K562 (cell line): ENCODE data around the gene FOXM1. TPM values are rescaled to one million over a fixed set of nuclear protein-coding genes. Genes with fewer than 3 reads are reported as not detected.

ENCODE experiments used
- ATAC-seq: fragments of 200-7000 bp; cut with Tn5 transposase; 3 replicates; pipeline ENCODE4 v1.9.1; 2020; ENCODE audit warnings: moderate library complexity
- BruUV-seq: library from RNA; stranded (reverse); fragments of 400-500 nt; replicated peaks from 2 replicates; lab custom pipeline; 2021; lab: Mats Ljungman, UMichigan
- CTCF ChIA-PET: fragments of 300-600 bp; formaldehyde crosslinking; extraction: SDS; loops from one replicate; lab custom pipeline; 2021; ENCODE audit warnings: low intra/inter-chr PET ratio; lab: Yijun Ruan, JAX
- POLR2A ChIA-PET: fragments of 300-600, 350-650 bp; sonication (Branson Sonifier 250); formaldehyde crosslinking; extraction: SDS; loops from one replicate; lab custom pipeline; 2021; ENCODE audit warnings: antibody characterized with exemption, inconsistent platforms; lab: Yijun Ruan, JAX
- DNase-seq, 4 experiments: peaks; one replicate each; pipeline versions ENCODE4 v3.0.0 to v3.0.0-alpha.2; 2011 to 2018; ENCODE audit warnings: low spot score in 3 of 4, mixed read lengths in 3 of 4; ENCODE audit errors: extremely low read depth in 1 of 4
- FAIRE-seq: peaks from 2 replicates; lab custom pipeline; 2011; peaks lifted over from hg19 to GRCh38; lab: Jason Lieb, UNC
- H2AFZ ChIP-seq: 2 replicates; pipeline ENCODE4 v1.6.0; 2011; ENCODE audit warnings: low read depth, low read length, control low read depth, inconsistent platforms
- H3K27ac ChIP-seq: fragments of 200-600 bp; 3 replicates; pipeline ENCODE4 v1.8.0; 2011; ENCODE audit warnings: low read depth, mild to moderate bottlenecking, control low read depth, inconsistent platforms, low read length, moderate library complexity, mixed read lengths; ENCODE audit errors: extremely low read depth
- H3K27me3 ChIP-seq, 2 experiments: fragments of 300-600 bp in 1 of 2; 2 replicates in 1 of 2; 3 replicates in 1 of 2; pipeline versions ENCODE4 v1.6.0 to v1.8.0; 2011; ENCODE audit warnings: inconsistent platforms in 2 of 2, low read length in 2 of 2, mild to moderate bottlenecking in 1 of 2, mixed read lengths in 1 of 2, moderate library complexity in 1 of 2; ENCODE audit not compliant: control insufficient read depth in 2 of 2, insufficient read depth in 2 of 2
- H3K36me3 ChIP-seq: fragments of 300-600 bp; 3 replicates; pipeline ENCODE4 v1.8.0; 2011; ENCODE audit warnings: mild to moderate bottlenecking, low read length, inconsistent platforms; ENCODE audit not compliant: control insufficient read depth, insufficient read depth
- H3K4me1 ChIP-seq, 2 experiments: fragments of 200-600 bp in 1 of 2; replicated peaks in 1 of 2; 2 replicates in 1 of 2; 3 replicates in 1 of 2; pipeline versions ENCODE4 v1.5.1 to v1.8.0; 2011; ENCODE audit warnings: inconsistent platforms in 2 of 2, low read length in 2 of 2, mild to moderate bottlenecking in 1 of 2, mixed read lengths in 1 of 2, moderate library complexity in 1 of 2; ENCODE audit not compliant: control insufficient read depth in 2 of 2, insufficient read depth in 2 of 2
- H3K4me2 ChIP-seq: 2 replicates; pipeline ENCODE4 v1.6.1; 2011; ENCODE audit warnings: low read length, control low read depth, inconsistent platforms, mixed read lengths; ENCODE audit not compliant: insufficient read depth
- H3K4me3 ChIP-seq: fragments of 200-600 bp; sonication (generic), shearing (Covaris generic); 2 replicates; pipeline ENCODE4 v1.5.1; 2016; ENCODE audit warnings: control low read depth, inconsistent platforms
- H3K79me2 ChIP-seq: fragments of 200-600 bp; 3 replicates; pipeline ENCODE4 v1.8.0; 2011; ENCODE audit warnings: low read length, inconsistent platforms; ENCODE audit not compliant: control insufficient read depth, insufficient read depth
- H3K9ac ChIP-seq, 2 experiments: 2 replicates each; pipeline versions ENCODE4 v1.6.0 to v1.6.1; 2011; ENCODE audit warnings: low read depth in 2 of 2, low read length in 2 of 2, control low read depth in 1 of 2, inconsistent platforms in 1 of 2, mild to moderate bottlenecking in 1 of 2, mixed read lengths in 1 of 2; ENCODE audit not compliant: insufficient read depth in 1 of 2
- H3K9me1 ChIP-seq: one replicate; pipeline ENCODE4 v1.6.0; 2011; ENCODE audit warnings: inconsistent platforms, mild to moderate bottlenecking, low read length, moderate library complexity; ENCODE audit not compliant: control insufficient read depth, insufficient read depth
- H3K9me3 ChIP-seq: replicated peaks from 2 replicates; pipeline ENCODE4 v1.5.1; 2011; ENCODE audit warnings: low read depth, low read length, inconsistent platforms; ENCODE audit not compliant: control insufficient read depth, insufficient read depth
- H4K20me1 ChIP-seq: replicated peaks from 2 replicates; pipeline ENCODE4 v1.6.1; 2011; ENCODE audit warnings: low read length, inconsistent platforms, mixed read lengths; ENCODE audit not compliant: control insufficient read depth, insufficient read depth
- EP300 ChIP-seq: IDR thresholded peaks from 2 replicates; pipeline ENCODE4 v1.6.1; 2012; ENCODE audit warnings: low read length, improper control_type of control experiment
- NFE2L1 ChIP-seq: fragments of 450-650 bp; IDR thresholded peaks from 2 replicates; pipeline ENCODE4 v1.6.1; 2016; ENCODE audit warnings: missing genetic modification characterization, low read depth, mild to moderate bottlenecking, missing compliant biosample characterization, moderate library complexity, borderline replicate concordance
- POLR2AphosphoS5 ChIP-seq: IDR thresholded peaks from 2 replicates; pipeline ENCODE4 v1.6.1; 2011; ENCODE audit warnings: mild to moderate bottlenecking, low read depth, low read length, moderate library complexity; ENCODE audit not compliant: control insufficient read depth, insufficient read depth
- TRIM24 ChIP-seq, 2 experiments: fragments of 450-650 bp; IDR thresholded peaks; 2 replicates each; pipeline ENCODE4 v1.6.1; 2016
- WGBS: fragments of 100-300 bp; shearing (Covaris generic); methylation state at CpG from one replicate; pipeline ENCODE4 v1.1.6; 2016; ENCODE audit warnings: low coverage, mixed read lengths; ENCODE audit not compliant: insufficient coverage; ENCODE audit errors: missing lambda C conversion rate; 5-methylcytosine and 5-hydroxymethylcytosine counted together
- in situ Hi-C: fragments of 300-500 bp; cut with MboI; formaldehyde crosslinking; loops from 4 replicates; pipeline ENCODE4 v1.15.0; 2018; ENCODE audit warnings: inconsistent platforms, mixed read lengths
- intact Hi-C: fragments of 100-400 bp; cut with micrococcal nuclease; formaldehyde crosslinking; loops from 2 replicates; pipeline ENCODE4 v1.14.2; 2022
- polyA plus RNA-seq, 8 experiments: library from polyadenylated mRNA; depleted of rRNA in 4 of 8; stranded (reverse) in 5 of 8; unstranded in 3 of 8; fragments of >200 nt; fragmentation: Nextera tagmentation in 2 of 8; fragmentation: Illumina TruSeq in 1 of 8; extraction: Ambion mirVana in 2 of 8; extraction: Trizol in 1 of 8; gene quantifications; 2 replicates each; pipeline versions ENCODE4 v1.2.1 to v1.2.3, GENCODE V29; 2011 to 2014; ENCODE audit warnings: inconsistent platforms in 1 of 8, missing spikeins in 1 of 8
- total RNA-seq, 7 experiments: library from RNA; depleted of rRNA in 6 of 7; stranded (reverse); fragments of >200 nt in 6 of 7; fragmentation: Illumina TruSeq in 2 of 7; extraction: Trizol in 2 of 7; gene quantifications; 2 replicates each; pipeline versions ENCODE4 v1.2.1 to v1.2.3, GENCODE V29; 2011 to 2021; ENCODE audit warnings: low replicate concordance in 1 of 7
- TF ChIP-seq, protein P1 (sequence below), 2 experiments: fragments of 450-650 bp; IDR thresholded peaks; 2 replicates each; pipeline ENCODE4 v1.6.1; 2016

Gene FOXM1
- total and polyA plus RNA-seq, 9 of the 15 experiments (the other 6 are each of a cell fraction or from before 2014, with no cell fraction given), result 8.9 to 46.9 (median 17.2) TPM

DNA sequence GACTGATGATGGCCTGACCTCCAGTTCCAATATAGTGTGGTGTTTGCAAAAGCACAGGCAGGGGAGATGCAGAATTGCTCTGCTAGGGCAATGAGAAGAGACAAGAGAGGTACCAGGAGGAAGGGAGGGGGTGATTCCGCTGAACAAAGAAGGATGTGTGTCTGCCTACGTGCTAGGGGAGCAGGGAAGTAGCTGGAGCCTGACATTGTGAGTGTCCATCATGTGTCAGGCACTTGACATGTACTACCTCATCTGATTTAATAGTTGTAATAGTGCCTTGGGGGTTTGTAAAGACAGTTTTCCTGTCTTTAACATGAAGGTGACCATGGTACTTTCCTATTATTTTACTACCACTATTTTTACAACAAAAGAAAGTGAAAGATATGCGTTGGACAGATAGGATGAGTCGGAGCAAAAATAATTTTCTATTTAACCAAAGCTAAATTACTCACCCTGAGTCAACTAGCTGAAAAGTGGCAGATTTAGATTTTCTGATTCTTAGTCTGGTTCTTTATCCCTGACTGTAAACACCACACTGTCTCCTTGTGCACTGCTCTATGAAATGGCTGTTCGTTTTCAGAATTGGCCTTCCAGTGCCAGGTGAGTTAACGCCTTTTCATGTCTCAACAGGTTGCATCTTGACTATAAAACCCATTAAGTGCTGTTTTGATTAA lies 48.5 kb upstream of the FOXM1 start:
- Histone ChIP-seq H3K79me2 (no peaks in the 10 kb centered on the region), H3K4me1 (no peaks in the 10 kb centered on the region), H2AFZ (no peak overlapping the region), H4K20me1 (no peaks in the 10 kb centered on the region), H3K27me3 (no peaks in the 10 kb centered on the region), H3K27ac (no peak overlapping the region), H3K4me3 (no peak overlapping the region), H3K4me2 (no peak overlapping the region), H3K9me1 (no peaks in the 10 kb centered on the region), H3K9ac (no peak overlapping the region), H3K36me3 (peaks cover 16% of the 10 kb centered on the region; the same call in 1 of the 3 replicates), H3K9me3 (no peaks in the 10 kb centered on the region)
- TF ChIP-seq POLR2AphosphoS5 (no peak), TRIM24 (IDR thresholded peaks at IDR 0.05) (no peak), EP300 (no peak), NFE2L1 (tag) (no peak)
- TF ChIP-seq, protein P1, sequence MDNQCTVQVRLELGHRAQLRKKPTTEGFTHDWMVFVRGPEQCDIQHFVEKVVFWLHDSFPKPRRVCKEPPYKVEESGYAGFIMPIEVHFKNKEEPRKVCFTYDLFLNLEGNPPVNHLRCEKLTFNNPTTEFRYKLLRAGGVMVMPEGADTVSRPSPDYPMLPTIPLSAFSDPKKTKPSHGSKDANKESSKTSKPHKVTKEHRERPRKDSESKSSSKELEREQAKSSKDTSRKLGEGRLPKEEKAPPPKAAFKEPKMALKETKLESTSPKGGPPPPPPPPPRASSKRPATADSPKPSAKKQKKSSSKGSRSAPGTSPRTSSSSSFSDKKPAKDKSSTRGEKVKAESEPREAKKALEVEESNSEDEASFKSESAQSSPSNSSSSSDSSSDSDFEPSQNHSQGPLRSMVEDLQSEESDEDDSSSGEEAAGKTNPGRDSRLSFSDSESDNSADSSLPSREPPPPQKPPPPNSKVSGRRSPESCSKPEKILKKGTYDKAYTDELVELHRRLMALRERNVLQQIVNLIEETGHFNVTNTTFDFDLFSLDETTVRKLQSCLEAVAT (IDR thresholded peaks at IDR 0.05), result no peak
- BruUV-seq, result no TSS peak
- ChIA-PET POLR2A (interaction anchor here (0.6 kb wide), 1 partner anchor 25 kb away, joined by 3 read pairs; no protein-coding TSS in a partner anchor), CTCF (no interaction called here)
- intact Hi-C loops, result no loop called here
- FAIRE-seq (no peak), DNase-seq (no peak), ATAC-seq (no peak)
- 59% methylated on average over 6 of the region's 6 CpGs for WGBS
- in situ Hi-C loops, result no loop called here
